ENCODE results near the gene CADM3. TPM values are rescaled to one million over a fixed set of nuclear protein-coding genes. Genes with fewer than 3 reads are reported as not detected.

CADM3 gene
- polyA plus RNA-seq, 4 donors = 0.08 to 11.4 (median 0.83) TPM

GRCh38 chr1:159204161-159205141 lies 33.0 kb downstream of the CADM3 start, which contains the start of gene ACKR1:
Gene ACKR1 (plus strand): TSS chr1:159204875. CDS start chr1:159204960, 85 bp downstream.
- no peak for DNase-seq (ENCODE audit: low read depth in 4 of 4, low spot score in 3 of 4)

- DNase-seq (ENCODE audit: low read depth in 4 of 4, low spot score in 3 of 4) = no peak
Observed at GRCh38 chr1:159205225-159205624, 33.8 kb downstream of the CADM3 start.

- no peak for DNase-seq (ENCODE audit: low read depth in 4 of 4, low spot score in 3 of 4)
Observed at GRCh38 chr1:159206110-159206509, 34.7 kb downstream of the CADM3 start.

GRCh38 chr1:159207080-159207479 lies 35.7 kb downstream of the CADM3 start:
- DNase-seq (ENCODE audit: low read depth in 4 of 4, low spot score in 3 of 4) = no peak

- DNase-seq (ENCODE audit: low read depth in 4 of 4, low spot score in 3 of 4) = no peak
Observed at GRCh38 chr1:159207774-159208173, 36.4 kb downstream of the CADM3 start.

- no peak for DNase-seq (ENCODE audit: low read depth in 4 of 4, low spot score in 3 of 4)
Observed at GRCh38 chr1:159208175-159208825, 36.9 kb downstream of the CADM3 start.

- no peak for DNase-seq (ENCODE audit: low read depth in 4 of 4, low spot score in 3 of 4)
Observed at GRCh38 chr1:159209061-159209460, 37.6 kb downstream of the CADM3 start.

GRCh38 chr1:159211331-159212136 lies 40.1 kb downstream of the CADM3 start:
- DNase-seq (ENCODE audit: low read depth in 4 of 4, low spot score in 3 of 4) = no peak

GRCh38 chr1:159212596-159212995 lies 41.2 kb downstream of the CADM3 start:
- DNase-seq (ENCODE audit: low read depth in 4 of 4, low spot score in 3 of 4) = no peak

GRCh38 chr1:159214149-159214760 lies 42.8 kb downstream of the CADM3 start:
- DNase-seq (ENCODE audit: low read depth in 4 of 4, low spot score in 3 of 4) = no peak

- no peak for DNase-seq (ENCODE audit: low read depth in 4 of 4, low spot score in 3 of 4)
Observed at GRCh38 chr1:159218649-159219636, 47.5 kb downstream of the CADM3 start.

GRCh38 chr1:159222075-159222865 lies 50.9 kb downstream of the CADM3 start:
- no peak for DNase-seq (ENCODE audit: low read depth in 4 of 4, low spot score in 3 of 4)

- no peak for DNase-seq (ENCODE audit: low read depth in 4 of 4, low spot score in 3 of 4)
Observed at GRCh38 chr1:159223004-159223403, 51.6 kb downstream of the CADM3 start.

GRCh38 chr1:159228554-159228953 lies 57.1 kb downstream of the CADM3 start:
- DNase-seq (ENCODE audit: low read depth in 4 of 4, low spot score in 3 of 4) = no peak

GRCh38 chr1:159229260-159229885 lies 58.0 kb downstream of the CADM3 start:
- DNase-seq (ENCODE audit: low read depth in 4 of 4, low spot score in 3 of 4) = no peak

GRCh38 chr1:159229896-159230295 lies 58.5 kb downstream of the CADM3 start:
- no peak for DNase-seq (ENCODE audit: low read depth in 4 of 4, low spot score in 3 of 4)

- DNase-seq (ENCODE audit: low read depth in 4 of 4, low spot score in 3 of 4) = no peak
Observed at GRCh38 chr1:159239551-159240220, 68.3 kb downstream of the CADM3 start.
